H1 (cell line): ENCODE measurements around the gene GJB3. TPM values are rescaled to one million over a fixed set of nuclear protein-coding genes. Genes with fewer than 3 reads are reported as not detected.
"Not testable (repeated sequence)": the region's sequence is repeated elsewhere in the genome, so short reads cannot be mapped to it uniquely, and the experiment has no call there.

ENCODE experiments used
- CTCF ChIA-PET: fragments of 300-600 bp; sonication (Branson Sonifier 250); formaldehyde crosslinking; loops from one replicate; lab custom pipeline; 2021; ENCODE audit not compliant: partially characterized antibody; lab: Charles Lee
- POLR2A ChIA-PET: fragments of 300-600 bp; sonication (Branson Sonifier 250); formaldehyde crosslinking; loops from one replicate; lab custom pipeline; 2021; ENCODE audit warnings: inconsistent platforms; ENCODE audit not compliant: partially characterized antibody; lab: Charles Lee
- DNase-seq, 2 experiments: peaks; one replicate each; pipeline versions ENCODE4 v3.0.0 to v3.0.0-alpha.2; 2010 to 2022; ENCODE audit warnings: low spot score in 2 of 2, low read depth in 1 of 2, mixed read lengths in 1 of 2
- FAIRE-seq: peaks from 2 replicates; lab custom pipeline; 2011; peaks lifted over from hg19 to GRCh38; lab: Jason Lieb, UNC
- H2AFZ ChIP-seq: 2 replicates; pipeline ENCODE4 v1.8.1; 2012; ENCODE audit warnings: low read length, inconsistent platforms
- H2AK5ac ChIP-seq: 2 replicates; pipeline ENCODE4 v1.6.1; 2013; ENCODE audit warnings: low read depth, low read length
- H2BK120ac ChIP-seq: replicated peaks from 2 replicates; pipeline ENCODE3; 2013; ENCODE audit warnings: low read depth, low read length, inconsistent platforms
- H2BK12ac ChIP-seq: 2 replicates; pipeline ENCODE4 v1.6.1; 2013; ENCODE audit warnings: low read depth, low read length
- H2BK15ac ChIP-seq: 2 replicates; pipeline ENCODE4 v1.6.1; 2013; ENCODE audit warnings: low read length
- H2BK20ac ChIP-seq: 2 replicates; pipeline ENCODE4 v1.6.1; 2013; ENCODE audit warnings: low read length
- H2BK5ac ChIP-seq: 2 replicates; pipeline ENCODE4 v1.6.1; 2013; ENCODE audit warnings: low read depth, low read length
- H3K14ac ChIP-seq: 2 replicates; pipeline ENCODE4 v1.6.1; 2013; ENCODE audit warnings: inconsistent platforms; ENCODE audit not compliant: insufficient read length
- H3K18ac ChIP-seq: 2 replicates; pipeline ENCODE4 v1.6.1; 2013; ENCODE audit warnings: low read length; ENCODE audit errors: extremely low read depth
- H3K23ac ChIP-seq: 2 replicates; pipeline ENCODE4 v1.6.1; 2013; ENCODE audit warnings: inconsistent platforms; ENCODE audit not compliant: insufficient read length
- H3K23me2 ChIP-seq: 2 replicates; pipeline ENCODE4 v1.6.1; 2013; ENCODE audit warnings: low read depth, low read length
- H3K27ac ChIP-seq: 2 replicates; pipeline ENCODE4 v1.6.1; 2011; ENCODE audit warnings: low read depth, low read length, inconsistent platforms
- H3K27me3 ChIP-seq, 4 experiments: replicated peaks in 1 of 4; 1 replicate in 1 of 4; 2 replicates in 3 of 4; pipeline versions ENCODE4 v1.6.1 to v1.8.1; 2011 to 2013; ENCODE audit warnings: low read length in 3 of 4, mild to moderate bottlenecking in 3 of 4, inconsistent platforms in 2 of 4, mixed read lengths in 2 of 4, moderate library complexity in 1 of 4; ENCODE audit not compliant: control insufficient read depth in 3 of 4, insufficient read depth in 3 of 4; ENCODE audit errors: extremely low read depth in 1 of 4
- H3K36me3 ChIP-seq, 4 experiments: 2 replicates each; pipeline versions ENCODE4 v1.6.1 to v1.8.1; 2011 to 2013; ENCODE audit warnings: mild to moderate bottlenecking in 4 of 4, low read length in 3 of 4, moderate library complexity in 2 of 4, control low read depth in 1 of 4, inconsistent platforms in 1 of 4; ENCODE audit not compliant: insufficient read depth in 4 of 4, control insufficient read depth in 2 of 4
- H3K4ac ChIP-seq: replicated peaks from 2 replicates; pipeline ENCODE3; 2013; ENCODE audit warnings: low read length, low read depth, mixed read lengths, inconsistent platforms; ENCODE audit not compliant: insufficient read length
- H3K4me1 ChIP-seq, 4 experiments: replicated peaks in 1 of 4; 1 replicate in 1 of 4; 2 replicates in 3 of 4; pipeline versions ENCODE4 v1.6.1 to v1.8.1; 2011 to 2013; ENCODE audit warnings: low read length in 3 of 4, inconsistent platforms in 2 of 4, mixed read lengths in 1 of 4; ENCODE audit not compliant: insufficient read depth in 4 of 4, control insufficient read depth in 3 of 4
- H3K4me2 ChIP-seq, 2 experiments: 2 replicates each; pipeline versions ENCODE4 v1.6.1 to v1.8.1; 2011 to 2013; ENCODE audit warnings: low read depth in 2 of 2, low read length in 2 of 2, control low read depth in 1 of 2, inconsistent platforms in 1 of 2, mild to moderate bottlenecking in 1 of 2; ENCODE audit not compliant: insufficient read depth in 1 of 2
- H3K4me3 ChIP-seq, 4 experiments: fragments of 200-600, 300-600 bp in 1 of 4; sonication (generic), shearing (Covaris generic), sonication (Bioruptor Twin) in 1 of 4; 2 replicates each; pipeline versions ENCODE4 v1.5.1 to v1.8.1; 2011 to 2016; ENCODE audit warnings: low read length in 4 of 4, low read depth in 3 of 4, control low read depth in 2 of 4, inconsistent platforms in 2 of 4, mild to moderate bottlenecking in 2 of 4, mixed read lengths in 1 of 4, moderate library complexity in 1 of 4; ENCODE audit not compliant: insufficient read depth in 2 of 4; ENCODE audit errors: extremely low read depth in 1 of 4
- H3K56ac ChIP-seq: replicated peaks from 2 replicates; pipeline ENCODE3; 2013; ENCODE audit warnings: low read depth, mild to moderate bottlenecking, mixed read lengths, low read length, inconsistent platforms; ENCODE audit not compliant: insufficient read length
- H3K79me1 ChIP-seq: 2 replicates; pipeline ENCODE4 v1.6.1; 2013; ENCODE audit warnings: low read depth, low read length, control low read depth
- H3K79me2 ChIP-seq, 2 experiments: 2 replicates each; pipeline versions ENCODE4 v1.6.1 to v1.8.1; 2012 to 2013; ENCODE audit warnings: low read length in 2 of 2, mild to moderate bottlenecking in 2 of 2, inconsistent platforms in 1 of 2; ENCODE audit not compliant: insufficient read depth in 2 of 2, control insufficient read depth in 1 of 2
- H3K9ac ChIP-seq, 4 experiments: replicated peaks in 1 of 4; 1 replicate in 1 of 4; 2 replicates in 3 of 4; pipeline versions ENCODE4 v1.6.1 to v1.8.1; 2011 to 2013; ENCODE audit warnings: low read depth in 3 of 4, low read length in 3 of 4, control low read depth in 2 of 4, mild to moderate bottlenecking in 2 of 4, moderate library complexity in 2 of 4, inconsistent platforms in 1 of 4; ENCODE audit errors: extremely low read depth in 1 of 4
- H3K9me3 ChIP-seq, 2 experiments: 2 replicates each; pipeline versions ENCODE4 v1.6.1 to v1.8.1; 2012 to 2013; ENCODE audit warnings: mild to moderate bottlenecking in 2 of 2, moderate library complexity in 2 of 2, control low read depth in 1 of 2, inconsistent platforms in 1 of 2, low read depth in 1 of 2, low read length in 1 of 2, mixed read lengths in 1 of 2; ENCODE audit not compliant: insufficient read depth in 2 of 2
- H4K20me1 ChIP-seq, 2 experiments: replicated peaks in 1 of 2; 2 replicates each; pipeline versions ENCODE3 to v1.8.1; 2011 to 2013; ENCODE audit warnings: inconsistent platforms in 2 of 2, low read length in 2 of 2, mild to moderate bottlenecking in 1 of 2; ENCODE audit not compliant: insufficient read depth in 2 of 2, control insufficient read depth in 1 of 2
- H4K5ac ChIP-seq: 2 replicates; pipeline ENCODE4 v1.6.1; 2013; ENCODE audit warnings: low read length, low read depth, mixed read lengths, inconsistent platforms; ENCODE audit not compliant: insufficient read length
- H4K8ac ChIP-seq: 2 replicates; pipeline ENCODE4 v1.8.0; 2013; ENCODE audit warnings: mild to moderate bottlenecking, moderate library complexity, low read length, inconsistent platforms; ENCODE audit not compliant: insufficient read depth; ENCODE audit errors: extremely low read depth
- H4K91ac ChIP-seq: replicated peaks from 2 replicates; pipeline ENCODE3; 2013; ENCODE audit warnings: low read length, mixed read lengths, inconsistent platforms; ENCODE audit not compliant: insufficient read length
- CBX8 ChIP-seq: fragments of 300-800, 300-1000 bp; sonication (generic); IDR thresholded peaks from 2 replicates; pipeline ENCODE4 v1.7.1; 2016; ENCODE audit warnings: low read depth, low read length, borderline replicate concordance
- POLR2A ChIP-seq, 2 experiments: IDR thresholded peaks; 1 replicate in 1 of 2; 2 replicates in 1 of 2; pipeline ENCODE4 v1.6.1; 2011; ENCODE audit warnings: low read depth in 2 of 2, low read length in 2 of 2, mild to moderate bottlenecking in 2 of 2; ENCODE audit errors: control extremely low read depth in 1 of 2
- POLR2AphosphoS5 ChIP-seq: IDR thresholded peaks from 2 replicates; pipeline ENCODE4 v1.6.1; 2011; ENCODE audit warnings: low read depth, low read length
- RFX5 ChIP-seq: IDR thresholded peaks from 2 replicates; pipeline ENCODE4 v1.6.1; 2011; ENCODE audit warnings: low read depth, low read length, improper control_type of control experiment, borderline replicate concordance
- TBP ChIP-seq: IDR thresholded peaks from 2 replicates; pipeline ENCODE4 v1.6.1; 2011; ENCODE audit warnings: low read depth, low read length, improper control_type of control experiment
- WGBS, 2 experiments: shearing (Covaris generic) in 1 of 2; methylation state at CpG; one replicate each; pipeline versions ENCODE4 v1.1.6 to v1.1.7; 2013 to 2015; ENCODE audit warnings: low lambda C conversion rate in 2 of 2, mixed read lengths in 2 of 2, inconsistent platforms in 1 of 2, low coverage in 1 of 2, missing lambda C conversion rate in 1 of 2; ENCODE audit not compliant: insufficient replicate concordance in 2 of 2, insufficient coverage in 1 of 2, insufficient read length in 1 of 2; ENCODE audit errors: extremely low coverage in 1 of 2, missing lambda C conversion rate in 1 of 2; 5-methylcytosine and 5-hydroxymethylcytosine counted together
- polyA plus RNA-seq, 7 experiments: library from polyadenylated mRNA; depleted of rRNA in 3 of 7; stranded (reverse) in 5 of 7; unstranded in 2 of 7; fragments of >200 nt in 5 of 7; fragments of 200-250 nt in 2 of 7; gene quantifications; 1 replicate in 5 of 7; 2 replicates in 1 of 7; 4 replicates in 1 of 7; pipeline versions ENCODE4 v1.2.1 to v1.2.3, GENCODE V29; 2011 to 2013; ENCODE audit warnings: missing spikeins in 2 of 7, mixed read lengths in 2 of 7
- total RNA-seq: library from RNA; stranded (reverse); fragmentation: NEBNext Ultra II Directional; extraction: Animal tissue kit (Norgen Biotek cat#: 25700); gene quantifications from 2 replicates; pipeline ENCODE4 v1.2.1, GENCODE V29; 2021
- TF ChIP-seq, protein P1 (sequence below): IDR thresholded peaks from 2 replicates; pipeline ENCODE4 v1.6.1; 2011; ENCODE audit warnings: low read depth, mild to moderate bottlenecking, low read length; ENCODE audit not compliant: insufficient read depth

The GJB3 gene
- total and polyA plus RNA-seq, 2 of the 8 experiments (the other 6 are each of a cell fraction or from before 2014, with no cell fraction given), result 0.93 to 1.6 TPM

DNA sequence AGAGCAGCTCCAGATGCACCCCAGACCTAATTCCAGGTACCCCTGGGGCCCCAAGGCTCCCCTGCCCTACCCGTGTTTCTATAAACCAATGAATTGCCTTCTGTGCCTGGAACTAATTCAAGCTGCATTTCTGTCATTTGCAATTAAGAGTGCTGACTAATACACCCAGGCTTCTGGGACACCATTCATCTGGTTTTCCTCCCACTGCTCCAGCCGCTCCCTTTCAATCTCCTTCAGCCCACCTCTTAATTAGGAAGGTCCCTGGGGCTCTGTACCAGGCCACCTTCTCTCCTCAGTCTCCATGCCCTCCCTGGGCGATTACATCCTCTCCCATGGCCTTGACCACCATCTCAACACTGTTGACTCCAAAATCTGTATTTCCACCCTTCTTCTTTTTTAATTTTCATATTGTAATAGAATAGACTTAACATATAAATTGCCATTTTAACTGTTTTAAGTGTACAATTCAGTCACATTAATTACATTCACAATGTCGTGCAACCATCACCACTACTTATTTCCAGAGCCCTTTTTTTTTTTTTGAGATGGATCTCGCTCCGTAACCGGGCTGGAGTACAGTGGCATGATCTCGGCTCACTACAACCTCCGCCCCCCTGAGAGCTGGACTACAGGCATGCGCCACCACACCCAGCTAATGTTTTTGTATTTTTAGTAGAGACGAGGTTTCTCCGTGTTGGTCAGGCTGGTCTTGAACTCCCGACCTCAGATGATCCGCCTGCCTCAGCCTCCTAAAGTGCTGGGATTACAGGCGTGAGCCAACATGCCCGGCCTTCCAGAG is 9.2 kb upstream of the GJB3 start (continued):
- TF ChIP-seq, protein P1, sequence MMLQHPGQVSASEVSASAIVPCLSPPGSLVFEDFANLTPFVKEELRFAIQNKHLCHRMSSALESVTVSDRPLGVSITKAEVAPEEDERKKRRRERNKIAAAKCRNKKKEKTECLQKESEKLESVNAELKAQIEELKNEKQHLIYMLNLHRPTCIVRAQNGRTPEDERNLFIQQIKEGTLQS, result no peak
- no peak for TF ChIP-seq POLR2AphosphoS5
- no peak for TF ChIP-seq RFX5
- no peak for TF ChIP-seq TBP
- TF ChIP-seq POLR2A (IDR thresholded peaks at IDR 0.05; ENCODE audit: control extremely low read depth in 1 of 2, low read depth in 2 of 2, low read length in 2 of 2), result no peak
- no peak for TF ChIP-seq CBX8

- H3K4ac ChIP-seq, H3K4me1 ChIP-seq, H3K36me3 ChIP-seq, POLR2A ChIA-PET, H3K9me3 ChIP-seq, H3K18ac ChIP-seq, H2BK15ac ChIP-seq, H3K79me1 ChIP-seq, H3K27ac ChIP-seq, H3K9ac ChIP-seq, H3K27me3 ChIP-seq, H2AK5ac ChIP-seq, H3K4me2 ChIP-seq, H2AFZ ChIP-seq, H3K79me2 ChIP-seq, H2BK5ac ChIP-seq, H2BK120ac ChIP-seq, H3K4me3 ChIP-seq, FAIRE-seq, H2BK12ac ChIP-seq, H3K14ac ChIP-seq, H4K91ac ChIP-seq, H2BK20ac ChIP-seq, H3K23me2 ChIP-seq, H4K8ac ChIP-seq, H4K5ac ChIP-seq, H4K20me1 ChIP-seq, H3K56ac ChIP-seq, H3K23ac ChIP-seq, DNase-seq: not testable (repeated sequence)
- CTCF ChIA-PET, result interaction anchor here (1.8 kb wide), 1 partner anchor 13 kb away, joined by 8 read pairs; no protein-coding TSS in a partner anchor
- 90% methylated on average over 4 of the region's 4 CpGs; no CpG with 5 or more reads in 1 of the 2 experiments for WGBS, 2 experiments
Measured at GRCh38 chr1:34773114-34773513, 7.9 kb upstream of the GJB3 start.
